Memory B cell (primary cell): ENCODE data around the gene TRMO.

Experiments
- ATAC-seq: fragments of 150-1000 bp; cut with Tn5 transposase; 2 replicates; pipeline ENCODE4 v1.10.0; 2021; ENCODE audit warnings: low read depth, mild to moderate bottlenecking, moderate library complexity
- DNase-seq, 2 donors: peaks; one replicate each; pipeline ENCODE4 v3.0.0; 2022; ENCODE audit warnings: low spot score in 2 of 2
- H3K27ac Mint-ChIP-seq: one replicate; pipeline ENCODE4 v1.8.0; 2022; ENCODE audit warnings: mild to moderate bottlenecking, moderate library complexity, mixed read lengths
- H3K27me3 Mint-ChIP-seq: one replicate; pipeline ENCODE4 v1.8.0; 2022; ENCODE audit warnings: mixed read lengths
- H3K36me3 Mint-ChIP-seq: one replicate; pipeline ENCODE4 v1.8.0; 2022; ENCODE audit warnings: mild to moderate bottlenecking, mixed read lengths
- H3K4me1 Mint-ChIP-seq: one replicate; pipeline ENCODE4 v1.8.0; 2022; ENCODE audit warnings: mixed read lengths
- H3K4me3 Mint-ChIP-seq: one replicate; pipeline ENCODE4 v1.8.0; 2022; ENCODE audit warnings: mild to moderate bottlenecking, moderate library complexity, mixed read lengths
- H3K9me3 Mint-ChIP-seq: one replicate; pipeline ENCODE4 v1.8.0; 2022; ENCODE audit warnings: mixed read lengths

TRMO gene

DNA sequence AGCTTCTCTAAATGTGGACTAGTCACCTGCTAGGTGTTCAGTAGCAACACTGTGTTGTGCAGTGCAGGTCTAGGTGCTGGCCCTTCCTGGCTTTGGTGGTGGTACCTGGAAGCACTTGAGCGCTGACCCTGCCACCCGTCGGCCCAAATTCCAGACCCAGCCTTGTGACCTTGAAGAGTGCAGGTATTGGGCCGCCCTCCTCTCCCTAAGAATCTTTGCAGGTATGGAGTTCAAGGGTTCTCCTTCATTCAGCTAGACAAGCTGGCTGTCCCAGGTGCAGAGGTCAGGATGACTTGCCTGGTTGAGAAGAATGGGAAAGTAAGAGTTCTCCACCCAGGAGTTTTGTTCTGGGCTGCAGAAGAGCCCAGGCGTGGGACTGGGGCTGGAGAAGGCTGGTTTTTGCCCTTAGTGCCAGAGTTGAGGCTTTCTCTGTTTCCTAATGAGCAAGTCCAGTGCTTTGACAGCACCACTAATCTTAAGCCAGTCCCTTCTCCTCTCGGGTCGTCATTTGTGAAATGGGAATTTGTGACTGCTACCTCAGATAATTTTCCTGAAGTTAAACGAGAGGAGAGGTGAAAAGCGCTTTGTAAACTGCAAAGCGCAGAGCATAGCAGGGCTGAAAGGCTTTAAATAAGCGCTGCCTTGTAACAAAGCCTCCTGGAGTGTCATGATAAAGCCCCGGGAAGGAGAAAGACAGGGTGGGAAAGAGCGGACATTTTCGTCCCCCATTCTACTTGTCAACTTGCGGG, 65.3 kb downstream of the TRMO start:
- Mint-ChIP-seq H3K9me3 (no peaks in the 10 kb centered on the region), H3K27ac (peak overlapping the region; percentile 14), H3K27me3 (peaks cover 28% of the 10 kb centered on the region), H3K36me3 (peaks cover 1% of the 10 kb centered on the region), H3K4me1 (peaks cover 4% of the 10 kb centered on the region), H3K4me3 (no peak overlapping the region)
- ATAC-seq, result no peak
- no peak for DNase-seq

DNA sequence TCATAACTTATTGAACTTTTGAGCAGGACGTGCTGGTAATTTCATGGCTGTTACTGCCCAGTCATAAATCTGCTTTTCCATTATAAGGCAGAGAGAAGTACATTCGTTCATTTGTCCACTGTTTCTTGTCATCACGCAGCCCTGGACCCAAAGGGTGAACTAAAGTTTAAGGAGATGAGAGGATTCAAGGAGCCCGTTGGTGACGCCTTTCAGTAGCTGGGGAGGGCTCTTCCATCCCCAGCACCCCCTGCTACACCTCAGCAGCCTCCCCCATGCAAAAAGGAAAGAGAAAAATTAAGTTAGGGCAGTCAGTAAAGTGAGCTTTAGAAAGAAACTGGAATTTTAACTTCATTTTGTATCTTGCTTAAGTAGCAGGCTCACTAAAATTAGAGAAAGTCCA, 66.4 kb downstream of the TRMO start:
- Mint-ChIP-seq H3K4me1 (peaks cover 4% of the 10 kb centered on the region), H3K27me3 (peaks cover 25% of the 10 kb centered on the region), H3K27ac (no peak overlapping the region), H3K36me3 (peaks cover 1% of the 10 kb centered on the region), H3K4me3 (no peak overlapping the region), H3K9me3 (no peaks in the 10 kb centered on the region)
- ATAC-seq (no peak), DNase-seq (no peak)

DNA sequence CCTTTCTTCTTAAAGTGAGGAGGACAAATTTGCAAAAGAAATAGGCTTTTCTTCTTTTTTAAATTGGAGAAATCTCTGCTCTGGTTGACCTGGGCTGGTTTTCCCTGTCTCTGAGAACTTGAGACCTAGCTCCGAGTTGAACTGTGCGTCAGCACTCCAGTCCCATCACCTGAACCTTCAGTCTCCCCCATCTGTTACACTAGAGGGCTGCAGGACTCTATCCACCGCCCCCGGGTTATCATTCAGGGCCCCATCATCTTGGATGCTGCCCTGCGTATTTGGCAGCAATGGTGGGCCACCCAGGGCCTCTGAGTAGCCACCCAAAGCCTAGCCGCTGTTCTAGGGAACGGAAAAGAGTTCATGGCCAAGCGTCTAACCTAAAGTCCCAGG, 66.8 kb downstream of the TRMO start:
- no peaks in the 10 kb centered on the region for H3K9me3 Mint-ChIP-seq
- peaks cover 25% of the 10 kb centered on the region for H3K27me3 Mint-ChIP-seq
- DNase-seq, result no peak
- no peak overlapping the region for H3K4me3 Mint-ChIP-seq
- no peak for ATAC-seq
- peaks cover 4% of the 10 kb centered on the region for H3K4me1 Mint-ChIP-seq
- peaks cover 1% of the 10 kb centered on the region for H3K36me3 Mint-ChIP-seq
- no peak overlapping the region for H3K27ac Mint-ChIP-seq

DNA sequence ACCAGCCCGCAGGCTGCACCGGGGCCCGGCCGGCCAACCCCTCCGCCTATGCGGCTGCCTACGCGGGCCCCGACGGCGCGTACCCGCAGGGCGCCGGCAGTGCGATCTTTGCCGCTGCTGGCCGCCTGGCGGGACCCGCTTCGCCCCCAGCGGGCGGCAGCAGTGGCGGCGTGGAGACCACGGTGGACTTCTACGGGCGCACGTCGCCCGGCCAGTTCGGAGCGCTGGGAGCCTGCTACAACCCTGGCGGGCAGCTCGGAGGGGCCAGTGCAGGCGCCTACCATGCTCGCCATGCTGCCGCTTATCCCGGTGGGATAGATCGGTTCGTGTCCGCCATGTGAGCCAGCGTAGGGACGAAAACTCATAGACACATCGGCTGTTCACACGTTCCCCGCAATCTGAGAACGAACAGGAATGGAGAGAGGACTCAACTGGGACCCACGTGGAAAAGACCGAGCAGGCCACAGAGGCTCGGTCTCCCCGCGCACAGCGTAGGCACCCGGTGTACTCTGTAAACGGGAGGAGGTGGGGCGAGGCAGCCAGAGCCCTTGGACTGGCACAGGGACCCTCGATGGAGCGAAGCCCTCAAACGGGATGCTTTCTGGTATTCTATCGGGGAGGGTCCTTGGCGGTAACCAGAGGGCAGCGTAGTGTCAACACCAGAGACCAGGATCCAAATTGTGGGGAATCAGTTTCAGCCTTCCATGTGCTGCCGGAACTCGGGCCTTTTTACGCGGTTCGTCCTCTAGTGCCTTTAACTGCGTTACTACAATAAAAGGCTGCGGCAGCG, 67.4 kb downstream of the TRMO start:
- Mint-ChIP-seq H3K9me3 (no peaks in the 10 kb centered on the region), H3K27ac (no peak overlapping the region), H3K36me3 (peaks cover 1% of the 10 kb centered on the region), H3K4me3 (no peak overlapping the region), H3K4me1 (peaks cover 4% of the 10 kb centered on the region), H3K27me3 (peaks cover 24% of the 10 kb centered on the region)
- ATAC-seq (no peak), DNase-seq (no peak)
